ENCODE data around the gene P4HB.

Gene P4HB

GRCh38 chr17:81884968-81885367, 24.6 kb upstream of the P4HB start:
- H3K27me3 ChIP-seq (ENCODE audit: control insufficient read depth, insufficient read depth, low read length, poor library complexity, severe bottlenecking) = no peaks in the 10 kb centered on the region
- H3K4me3 ChIP-seq (ENCODE audit: insufficient read depth, low read depth, low read length) = no peak overlapping the region
- H3K9me3 ChIP-seq (ENCODE audit: control insufficient read depth, low read length) = no peaks in the 10 kb centered on the region
- H3K36me3 ChIP-seq (ENCODE audit: control insufficient read depth, insufficient read depth, low read length) = peaks cover 42% of the 10 kb centered on the region
- no peak overlapping the region for H3K27ac ChIP-seq (ENCODE audit: insufficient read depth, low read depth, low read length, poor library complexity, severe bottlenecking)
- WGBS, 2 experiments = 94 to 97% methylated on average over 5 of the region's 5 CpGs
- peaks cover 1% of the 10 kb centered on the region for H3K4me1 ChIP-seq (ENCODE audit: control insufficient read depth, insufficient read depth, low read length)

GRCh38 chr17:81884520-81884919, 24.2 kb upstream of the P4HB start:
- Histone ChIP-seq H3K27me3 (ENCODE audit: control insufficient read depth, insufficient read depth, low read length, poor library complexity, severe bottlenecking) (no peaks in the 10 kb centered on the region), H3K36me3 (ENCODE audit: control insufficient read depth, insufficient read depth, low read length) (peaks cover 38% of the 10 kb centered on the region), H3K9me3 (ENCODE audit: control insufficient read depth, low read length) (no peaks in the 10 kb centered on the region), H3K27ac (ENCODE audit: insufficient read depth, low read depth, low read length, poor library complexity, severe bottlenecking) (no peak overlapping the region), H3K4me1 (ENCODE audit: control insufficient read depth, insufficient read depth, low read length) (no peaks in the 10 kb centered on the region), H3K4me3 (ENCODE audit: insufficient read depth, low read depth, low read length) (no peak overlapping the region)
- 96% methylated on average over 11 of the region's 11 CpGs for WGBS, 2 experiments

- 95 to 96% methylated on average over 5 of the region's 5 CpGs for WGBS, 2 experiments
- Histone ChIP-seq H3K36me3 (ENCODE audit: control insufficient read depth, insufficient read depth, low read length) (peaks cover 7% of the 10 kb centered on the region), H3K9me3 (ENCODE audit: control insufficient read depth, low read length) (no peaks in the 10 kb centered on the region), H3K4me3 (ENCODE audit: insufficient read depth, low read depth, low read length) (no peak overlapping the region), H3K27ac (ENCODE audit: insufficient read depth, low read depth, low read length, poor library complexity, severe bottlenecking) (no peak overlapping the region), H3K4me1 (ENCODE audit: control insufficient read depth, insufficient read depth, low read length) (no peaks in the 10 kb centered on the region), H3K27me3 (ENCODE audit: control insufficient read depth, insufficient read depth, low read length, poor library complexity, severe bottlenecking) (no peaks in the 10 kb centered on the region)
These were observed 18.8 kb upstream of the P4HB start for GRCh38 chr17:81879121-81879520.

GRCh38 chr17:81878294-81878693, 18.0 kb upstream of the P4HB start:
- no peaks in the 10 kb centered on the region for H3K9me3 ChIP-seq (ENCODE audit: control insufficient read depth, low read length)
- no peaks in the 10 kb centered on the region for H3K27me3 ChIP-seq (ENCODE audit: control insufficient read depth, insufficient read depth, low read length, poor library complexity, severe bottlenecking)
- peaks cover 2% of the 10 kb centered on the region for H3K36me3 ChIP-seq (ENCODE audit: control insufficient read depth, insufficient read depth, low read length)
- no peak overlapping the region for H3K4me3 ChIP-seq (ENCODE audit: insufficient read depth, low read depth, low read length)
- H3K27ac ChIP-seq (ENCODE audit: insufficient read depth, low read depth, low read length, poor library complexity, severe bottlenecking) = no peak overlapping the region
- WGBS, 2 experiments = 96 to 97% methylated on average over 3 of the region's 3 CpGs
- H3K4me1 ChIP-seq (ENCODE audit: control insufficient read depth, insufficient read depth, low read length) = no peaks in the 10 kb centered on the region

GRCh38 chr17:81877569-81877968, 17.2 kb upstream of the P4HB start:
- H3K4me1 ChIP-seq (ENCODE audit: control insufficient read depth, insufficient read depth, low read length) = no peaks in the 10 kb centered on the region
- H3K36me3 ChIP-seq (ENCODE audit: control insufficient read depth, insufficient read depth, low read length) = peaks cover 2% of the 10 kb centered on the region
- H3K4me3 ChIP-seq (ENCODE audit: insufficient read depth, low read depth, low read length) = no peak overlapping the region
- no peak overlapping the region for H3K27ac ChIP-seq (ENCODE audit: insufficient read depth, low read depth, low read length, poor library complexity, severe bottlenecking)
- H3K27me3 ChIP-seq (ENCODE audit: control insufficient read depth, insufficient read depth, low read length, poor library complexity, severe bottlenecking) = no peaks in the 10 kb centered on the region
- 93 to 96% methylated on average over 5 of the region's 5 CpGs for WGBS, 2 experiments
- H3K9me3 ChIP-seq (ENCODE audit: control insufficient read depth, low read length) = no peaks in the 10 kb centered on the region

- peak overlapping the region; percentile 87 for H3K27ac ChIP-seq (ENCODE audit: insufficient read depth, low read depth, low read length, poor library complexity, severe bottlenecking)
- peak overlapping the region; percentile 99 for H3K4me3 ChIP-seq (ENCODE audit: insufficient read depth, low read depth, low read length)
- peaks cover 34% of the 10 kb centered on the region for H3K4me1 ChIP-seq (ENCODE audit: control insufficient read depth, insufficient read depth, low read length)
- no peaks in the 10 kb centered on the region for H3K27me3 ChIP-seq (ENCODE audit: control insufficient read depth, insufficient read depth, low read length, poor library complexity, severe bottlenecking)
- WGBS, 2 experiments = 6% methylated on average over 86 of the region's 86 CpGs
- H3K9me3 ChIP-seq (ENCODE audit: control insufficient read depth, low read length) = no peaks in the 10 kb centered on the region
- no peaks in the 10 kb centered on the region for H3K36me3 ChIP-seq (ENCODE audit: control insufficient read depth, insufficient read depth, low read length)
These were observed 11.3 kb upstream of the P4HB start for GRCh38 chr17:81871387-81872230.

- 0% methylated on average over 64 of the region's 64 CpGs for WGBS, 2 experiments
- Histone ChIP-seq H3K27me3 (ENCODE audit: control insufficient read depth, insufficient read depth, low read length, poor library complexity, severe bottlenecking) (no peaks in the 10 kb centered on the region), H3K4me3 (ENCODE audit: insufficient read depth, low read depth, low read length) (peak within 1 kb of the TSS; percentile 99), H3K36me3 (ENCODE audit: control insufficient read depth, insufficient read depth, low read length) (no peaks in the 10 kb centered on the region), H3K4me1 (ENCODE audit: control insufficient read depth, insufficient read depth, low read length) (peaks cover 34% of the 10 kb centered on the region), H3K9me3 (ENCODE audit: control insufficient read depth, low read length) (no peaks in the 10 kb centered on the region), H3K27ac (ENCODE audit: insufficient read depth, low read depth, low read length, poor library complexity, severe bottlenecking) (peak within 1 kb of the TSS; percentile 87)
These were observed 10.6 kb upstream of the P4HB start, which contains the start of gene ARHGDIA for GRCh38 chr17:81870981-81871386. TSS of gene ARHGDIA (minus strand) at chr17:81871337. CDS start at chr17:81869930, 1,407 bp downstream.

GRCh38 chr17:81870131-81870980, 10.0 kb upstream of the P4HB start:
- H3K4me3 ChIP-seq (ENCODE audit: insufficient read depth, low read depth, low read length) = peak overlapping the region; percentile 99
- no peaks in the 10 kb centered on the region for H3K9me3 ChIP-seq (ENCODE audit: control insufficient read depth, low read length)
- H3K36me3 ChIP-seq (ENCODE audit: control insufficient read depth, insufficient read depth, low read length) = no peaks in the 10 kb centered on the region
- H3K27me3 ChIP-seq (ENCODE audit: control insufficient read depth, insufficient read depth, low read length, poor library complexity, severe bottlenecking) = no peaks in the 10 kb centered on the region
- peaks cover 34% of the 10 kb centered on the region for H3K4me1 ChIP-seq (ENCODE audit: control insufficient read depth, insufficient read depth, low read length)
- 2% methylated on average over 65 of the region's 65 CpGs for WGBS, 2 experiments
- peak overlapping the region; percentile 9 for H3K27ac ChIP-seq (ENCODE audit: insufficient read depth, low read depth, low read length, poor library complexity, severe bottlenecking)

GRCh38 chr17:81869221-81870130, 9.1 kb upstream of the P4HB start:
- Histone ChIP-seq H3K9me3 (ENCODE audit: control insufficient read depth, low read length) (no peaks in the 10 kb centered on the region), H3K27me3 (ENCODE audit: control insufficient read depth, insufficient read depth, low read length, poor library complexity, severe bottlenecking) (no peaks in the 10 kb centered on the region), H3K4me1 (ENCODE audit: control insufficient read depth, insufficient read depth, low read length) (peaks cover 34% of the 10 kb centered on the region), H3K36me3 (ENCODE audit: control insufficient read depth, insufficient read depth, low read length) (no peaks in the 10 kb centered on the region), H3K4me3 (ENCODE audit: insufficient read depth, low read depth, low read length) (peak overlapping the region; percentile 99), H3K27ac (ENCODE audit: insufficient read depth, low read depth, low read length, poor library complexity, severe bottlenecking) (peak overlapping the region; percentile 9)
- 48 to 51% methylated on average over 52 of the region's 52 CpGs for WGBS, 2 experiments

All from ectodermal cell (in vitro differentiated cells).